PFSK-1 (cell line): Measurements from ENCODE around the gene CAPN1.

Experiments
- FOXP2 ChIP-seq: optimal IDR thresholded peaks from 2 replicates; pipeline ENCODE3; 2011; ENCODE audit warnings: borderline replicate concordance, control low read depth, inconsistent platforms; ENCODE audit not compliant: insufficient read depth; ENCODE audit errors: extremely low read length, extremely low read depth
- POLR2AphosphoS5 ChIP-seq: IDR thresholded peaks from 2 replicates; pipeline ENCODE4 v1.6.1; 2012; ENCODE audit warnings: low read depth, mild to moderate bottlenecking, control low read depth, low read length, moderate library complexity
- SIN3A ChIP-seq: IDR thresholded peaks from 2 replicates; pipeline ENCODE4 v1.6.1; 2012; ENCODE audit warnings: mild to moderate bottlenecking, low read length, moderate library complexity, borderline replicate concordance; ENCODE audit not compliant: insufficient read depth
- TF ChIP-seq, protein P1 (sequence below), 2 experiments: IDR thresholded peaks; 2 replicates each; pipeline versions ENCODE4 v1.6.1 to v1.8.0; 2011 to 2012; ENCODE audit warnings: low read depth in 2 of 2, low read length in 2 of 2, control low read depth in 1 of 2, inconsistent platforms in 1 of 2, mild to moderate bottlenecking in 1 of 2, moderate library complexity in 1 of 2; ENCODE audit not compliant: insufficient read depth in 1 of 2

GRCh38 chr11:65157336-65157735 lies 24.4 kb upstream of the CAPN1 start:
- TF ChIP-seq POLR2AphosphoS5 (no peak), SIN3A (no peak), FOXP2 (no peak)
- TF ChIP-seq, protein P1, sequence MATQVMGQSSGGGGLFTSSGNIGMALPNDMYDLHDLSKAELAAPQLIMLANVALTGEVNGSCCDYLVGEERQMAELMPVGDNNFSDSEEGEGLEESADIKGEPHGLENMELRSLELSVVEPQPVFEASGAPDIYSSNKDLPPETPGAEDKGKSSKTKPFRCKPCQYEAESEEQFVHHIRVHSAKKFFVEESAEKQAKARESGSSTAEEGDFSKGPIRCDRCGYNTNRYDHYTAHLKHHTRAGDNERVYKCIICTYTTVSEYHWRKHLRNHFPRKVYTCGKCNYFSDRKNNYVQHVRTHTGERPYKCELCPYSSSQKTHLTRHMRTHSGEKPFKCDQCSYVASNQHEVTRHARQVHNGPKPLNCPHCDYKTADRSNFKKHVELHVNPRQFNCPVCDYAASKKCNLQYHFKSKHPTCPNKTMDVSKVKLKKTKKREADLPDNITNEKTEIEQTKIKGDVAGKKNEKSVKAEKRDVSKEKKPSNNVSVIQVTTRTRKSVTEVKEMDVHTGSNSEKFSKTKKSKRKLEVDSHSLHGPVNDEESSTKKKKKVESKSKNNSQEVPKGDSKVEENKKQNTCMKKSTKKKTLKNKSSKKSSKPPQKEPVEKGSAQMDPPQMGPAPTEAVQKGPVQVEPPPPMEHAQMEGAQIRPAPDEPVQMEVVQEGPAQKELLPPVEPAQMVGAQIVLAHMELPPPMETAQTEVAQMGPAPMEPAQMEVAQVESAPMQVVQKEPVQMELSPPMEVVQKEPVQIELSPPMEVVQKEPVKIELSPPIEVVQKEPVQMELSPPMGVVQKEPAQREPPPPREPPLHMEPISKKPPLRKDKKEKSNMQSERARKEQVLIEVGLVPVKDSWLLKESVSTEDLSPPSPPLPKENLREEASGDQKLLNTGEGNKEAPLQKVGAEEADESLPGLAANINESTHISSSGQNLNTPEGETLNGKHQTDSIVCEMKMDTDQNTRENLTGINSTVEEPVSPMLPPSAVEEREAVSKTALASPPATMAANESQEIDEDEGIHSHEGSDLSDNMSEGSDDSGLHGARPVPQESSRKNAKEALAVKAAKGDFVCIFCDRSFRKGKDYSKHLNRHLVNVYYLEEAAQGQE (IDR thresholded peaks at IDR 0.05; ENCODE audit: insufficient read depth in 1 of 2, low read depth in 2 of 2, low read length in 2 of 2): no peak
